Adipocyte (in vitro differentiated cells): ENCODE data around the gene CSHL1.

Source experiments
- DNase-seq: peaks from one replicate; pipeline ENCODE4 v3.0.0-alpha.2; 2015; ENCODE audit warnings: low read depth
- H3K27me3 ChIP-seq: replicated peaks from 2 replicates; pipeline ENCODE4 v1.7.0; 2013; ENCODE audit warnings: mild to moderate bottlenecking, low read length, moderate library complexity; ENCODE audit not compliant: control insufficient read depth, insufficient read depth
- H3K36me3 ChIP-seq: 2 replicates; pipeline ENCODE4 v1.7.0; 2013; ENCODE audit warnings: low read length, mild to moderate bottlenecking, moderate library complexity; ENCODE audit not compliant: control insufficient read depth, insufficient read depth, severe bottlenecking
- H3K4me1 ChIP-seq: 2 replicates; pipeline ENCODE4 v1.7.0; 2013; ENCODE audit warnings: mild to moderate bottlenecking, low read length, moderate library complexity; ENCODE audit not compliant: control insufficient read depth, insufficient read depth
- H3K4me3 ChIP-seq: 2 replicates; pipeline ENCODE4 v1.7.0; 2013; ENCODE audit warnings: mild to moderate bottlenecking, low read length, moderate library complexity
- H3K9ac ChIP-seq: 2 replicates; pipeline ENCODE4 v1.7.0; 2013; ENCODE audit warnings: mild to moderate bottlenecking, low read length, moderate library complexity
- H3K9me3 ChIP-seq: 2 replicates; pipeline ENCODE4 v1.7.0; 2013; ENCODE audit warnings: mild to moderate bottlenecking, low read length, moderate library complexity; ENCODE audit not compliant: control insufficient read depth

The CSHL1 gene

DNA sequence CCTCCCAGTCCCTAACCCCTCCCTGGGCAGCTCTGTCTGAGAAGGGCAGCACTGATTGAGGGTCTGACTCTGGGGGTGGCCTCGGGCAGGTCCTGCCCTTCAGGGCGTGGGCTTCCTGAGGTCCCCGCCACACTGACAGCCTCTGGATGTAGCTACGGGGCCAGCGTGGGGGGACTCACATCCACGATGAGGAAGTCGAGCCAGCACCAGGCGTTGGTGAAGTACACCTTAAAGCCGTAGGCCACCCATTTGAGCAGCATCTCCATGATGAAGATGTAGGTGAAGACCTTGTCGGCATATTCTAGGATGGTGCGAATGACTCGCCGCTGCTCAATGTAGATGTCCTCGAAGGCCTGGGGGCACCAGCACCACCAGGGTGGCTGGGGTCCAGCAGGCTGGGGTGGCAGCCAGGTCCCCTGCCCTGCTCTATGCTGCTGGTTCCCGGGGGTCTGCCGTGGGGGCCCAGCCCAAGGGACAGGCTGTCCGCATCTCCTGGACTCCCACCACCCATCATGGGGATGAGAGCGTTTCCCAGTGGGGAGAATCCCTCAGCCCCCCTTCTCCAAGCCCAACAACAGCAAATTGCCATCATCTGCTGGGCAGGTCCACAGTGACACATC is 36.8 kb upstream of the CSHL1 start:
- Histone ChIP-seq H3K36me3 (no peaks in the 10 kb centered on the region), H3K9me3 (no peaks in the 10 kb centered on the region), H3K9ac (no peak overlapping the region), H3K4me3 (no peak overlapping the region), H3K4me1 (peaks cover 3% of the 10 kb centered on the region), H3K27me3 (peaks cover 30% of the 10 kb centered on the region)
- no peak for DNase-seq

- H3K9ac ChIP-seq = no peak overlapping the region
- peaks cover 29% of the 10 kb centered on the region for H3K27me3 ChIP-seq
- no peak overlapping the region for H3K4me3 ChIP-seq
- peaks cover 3% of the 10 kb centered on the region for H3K4me1 ChIP-seq
- no peaks in the 10 kb centered on the region for H3K9me3 ChIP-seq
- H3K36me3 ChIP-seq = peaks cover 9% of the 10 kb centered on the region
- peak; percentile 69 for DNase-seq
Observed at GRCh38 chr17:63946440-63947363, 35.6 kb upstream of the CSHL1 start.

- H3K9me3 ChIP-seq = no peaks in the 10 kb centered on the region
- H3K27me3 ChIP-seq = peaks cover 21% of the 10 kb centered on the region
- no peak for DNase-seq
- H3K4me3 ChIP-seq = no peak overlapping the region
- peaks cover 9% of the 10 kb centered on the region for H3K36me3 ChIP-seq
- peaks cover 3% of the 10 kb centered on the region for H3K4me1 ChIP-seq
- H3K9ac ChIP-seq = no peak overlapping the region
Observed at GRCh38 chr17:63945784-63946439, 34.9 kb upstream of the CSHL1 start.

- H3K27me3 ChIP-seq = peaks cover 15% of the 10 kb centered on the region
- H3K9ac ChIP-seq = no peak overlapping the region
- no peak for DNase-seq
- peaks cover 9% of the 10 kb centered on the region for H3K36me3 ChIP-seq
- H3K4me3 ChIP-seq = no peak overlapping the region
- no peaks in the 10 kb centered on the region for H3K4me1 ChIP-seq
- no peaks in the 10 kb centered on the region for H3K9me3 ChIP-seq
Observed at GRCh38 chr17:63944736-63945499, 33.9 kb upstream of the CSHL1 start.

- H3K36me3 ChIP-seq = peaks cover 9% of the 10 kb centered on the region
- peaks cover 20% of the 10 kb centered on the region for H3K27me3 ChIP-seq
- no peak overlapping the region for H3K9ac ChIP-seq
- no peak overlapping the region for H3K4me3 ChIP-seq
- no peaks in the 10 kb centered on the region for H3K4me1 ChIP-seq
- no peak for DNase-seq
- no peaks in the 10 kb centered on the region for H3K9me3 ChIP-seq
Observed at GRCh38 chr17:63943745-63944144, 32.7 kb upstream of the CSHL1 start.

DNA sequence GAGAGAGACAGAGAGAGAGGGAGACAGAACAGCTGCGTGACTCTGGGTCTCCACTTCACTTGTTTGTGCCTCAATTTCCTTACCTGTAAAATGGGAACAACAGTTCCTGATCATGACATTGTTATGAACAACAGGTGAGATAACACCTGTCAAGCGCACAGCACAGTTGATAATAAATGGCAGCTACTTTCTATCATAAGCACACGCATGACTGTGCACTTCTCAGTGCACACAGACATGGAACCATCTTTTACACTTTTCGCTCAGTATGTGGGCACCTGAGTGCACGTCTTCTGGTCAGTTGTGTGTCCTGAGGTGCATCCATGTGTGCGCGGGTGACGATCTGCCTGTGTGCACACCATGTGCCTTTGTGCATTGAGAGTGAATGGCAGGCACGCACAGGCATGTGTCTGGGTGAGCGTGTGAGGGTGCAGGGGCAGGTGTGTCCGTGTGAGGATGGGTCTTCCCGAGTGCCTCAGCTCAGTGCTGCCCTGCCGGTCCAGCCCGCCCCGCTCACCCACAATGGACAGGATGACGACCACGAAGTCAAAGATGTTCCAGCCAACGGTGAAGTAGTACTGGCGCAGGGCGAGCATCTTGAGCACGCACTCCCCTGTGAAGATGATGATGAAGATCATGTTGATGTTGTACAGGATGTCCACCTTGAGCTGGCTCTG is 31.4 kb upstream of the CSHL1 start:
- H3K36me3 ChIP-seq = peaks cover 9% of the 10 kb centered on the region
- peaks cover 23% of the 10 kb centered on the region for H3K27me3 ChIP-seq
- H3K9me3 ChIP-seq = no peaks in the 10 kb centered on the region
- no peaks in the 10 kb centered on the region for H3K4me1 ChIP-seq
- H3K9ac ChIP-seq = no peak overlapping the region
- no peak for DNase-seq
- no peak overlapping the region for H3K4me3 ChIP-seq

- Histone ChIP-seq H3K9me3 (no peaks in the 10 kb centered on the region), H3K9ac (no peak overlapping the region), H3K27me3 (peaks cover 28% of the 10 kb centered on the region), H3K36me3 (peaks cover 9% of the 10 kb centered on the region), H3K4me3 (no peak overlapping the region), H3K4me1 (no peaks in the 10 kb centered on the region)
- DNase-seq = no peak
Observed at GRCh38 chr17:63941751-63942150, 30.7 kb upstream of the CSHL1 start.

DNA sequence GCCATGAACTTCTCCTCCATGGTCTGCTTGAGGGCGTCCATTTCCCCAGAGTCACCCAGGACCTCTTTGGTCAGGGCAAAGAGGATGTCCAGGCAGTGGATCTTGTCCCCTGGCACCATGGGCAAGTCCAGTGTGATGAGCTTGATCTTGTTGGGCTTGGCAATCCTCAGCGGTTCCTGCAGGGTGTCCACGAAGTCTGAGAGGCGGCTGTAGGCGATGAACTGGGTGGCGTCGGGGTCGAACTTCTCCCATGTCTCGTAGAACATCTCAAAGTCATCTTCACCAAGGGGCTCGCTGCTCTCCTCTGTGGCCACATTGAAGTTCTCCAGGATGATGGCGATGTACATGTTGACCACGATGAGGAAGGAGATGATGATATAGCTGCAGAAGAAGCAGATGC is 30.1 kb upstream of the CSHL1 start:
- no peak for DNase-seq
- H3K9me3 ChIP-seq = no peaks in the 10 kb centered on the region
- H3K36me3 ChIP-seq = peaks cover 9% of the 10 kb centered on the region
- H3K4me3 ChIP-seq = no peak overlapping the region
- no peak overlapping the region for H3K9ac ChIP-seq
- peaks cover 28% of the 10 kb centered on the region for H3K27me3 ChIP-seq
- H3K4me1 ChIP-seq = no peaks in the 10 kb centered on the region

GRCh38 chr17:63940584-63940983 is 29.5 kb upstream of the CSHL1 start:
- DNase-seq = no peak
- H3K27me3 ChIP-seq = peaks cover 28% of the 10 kb centered on the region
- H3K9ac ChIP-seq = no peak overlapping the region
- no peak overlapping the region for H3K4me3 ChIP-seq
- H3K9me3 ChIP-seq = no peaks in the 10 kb centered on the region
- H3K36me3 ChIP-seq = peaks cover 9% of the 10 kb centered on the region
- H3K4me1 ChIP-seq = no peaks in the 10 kb centered on the region

GRCh38 chr17:63939884-63940283 is 28.8 kb upstream of the CSHL1 start:
- Histone ChIP-seq H3K9me3 (no peaks in the 10 kb centered on the region), H3K27me3 (peaks cover 28% of the 10 kb centered on the region), H3K4me1 (no peaks in the 10 kb centered on the region), H3K4me3 (no peak overlapping the region), H3K36me3 (peaks cover 9% of the 10 kb centered on the region), H3K9ac (no peak overlapping the region)
- no peak for DNase-seq
